Measurements from ENCODE around the gene NEK2.

The NEK2 gene

GRCh38 chr1:211675230-211676105 is at the start of gene NEK2:
TSS of gene NEK2 (minus strand) at chr1:211675621. CDS start at chr1:211675479, 142 bp downstream.
- peak within 1 kb of the TSS; percentile 81 for H3K9ac ChIP-seq (ENCODE audit: low read depth, low read length, poor library complexity, severe bottlenecking)
- peaks cover 20% of the 10 kb centered on the region for H4K20me1 ChIP-seq (ENCODE audit: insufficient read depth, low read length, poor library complexity, severe bottlenecking)
- no peaks in the 10 kb centered on the region for H3F3A ChIP-seq (ENCODE audit: low read depth)
- peak within 1 kb of the TSS; percentile 83 for H2AFZ ChIP-seq (ENCODE audit: low read length)
- H3K36me3 ChIP-seq (ENCODE audit: insufficient read depth, low read length): peaks cover 8% of the 10 kb centered on the region; the same call in 1 of the 2 replicates
- H3K9me3 ChIP-seq (ENCODE audit: insufficient read depth, low read depth, low read length): no peaks in the 10 kb centered on the region
- peaks cover 38% of the 10 kb centered on the region for H3K4me1 ChIP-seq (ENCODE audit: insufficient read depth, low read length, poor library complexity, severe bottlenecking)
- TF ChIP-seq, protein P1, sequence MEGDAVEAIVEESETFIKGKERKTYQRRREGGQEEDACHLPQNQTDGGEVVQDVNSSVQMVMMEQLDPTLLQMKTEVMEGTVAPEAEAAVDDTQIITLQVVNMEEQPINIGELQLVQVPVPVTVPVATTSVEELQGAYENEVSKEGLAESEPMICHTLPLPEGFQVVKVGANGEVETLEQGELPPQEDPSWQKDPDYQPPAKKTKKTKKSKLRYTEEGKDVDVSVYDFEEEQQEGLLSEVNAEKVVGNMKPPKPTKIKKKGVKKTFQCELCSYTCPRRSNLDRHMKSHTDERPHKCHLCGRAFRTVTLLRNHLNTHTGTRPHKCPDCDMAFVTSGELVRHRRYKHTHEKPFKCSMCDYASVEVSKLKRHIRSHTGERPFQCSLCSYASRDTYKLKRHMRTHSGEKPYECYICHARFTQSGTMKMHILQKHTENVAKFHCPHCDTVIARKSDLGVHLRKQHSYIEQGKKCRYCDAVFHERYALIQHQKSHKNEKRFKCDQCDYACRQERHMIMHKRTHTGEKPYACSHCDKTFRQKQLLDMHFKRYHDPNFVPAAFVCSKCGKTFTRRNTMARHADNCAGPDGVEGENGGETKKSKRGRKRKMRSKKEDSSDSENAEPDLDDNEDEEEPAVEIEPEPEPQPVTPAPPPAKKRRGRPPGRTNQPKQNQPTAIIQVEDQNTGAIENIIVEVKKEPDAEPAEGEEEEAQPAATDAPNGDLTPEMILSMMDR (conservative IDR thresholded peaks at IDR 0.05; ENCODE audit: low read length): no peak
- TF ChIP-seq EZH2phosphoT487 (IDR thresholded peaks at IDR 0.05; ENCODE audit: borderline replicate concordance): no peak
- H3K79me2 ChIP-seq (ENCODE audit: insufficient read depth, low read length): peaks cover 43% of the 10 kb centered on the region
- H3K4me2 ChIP-seq (ENCODE audit: low read depth, low read length, poor library complexity, severe bottlenecking): peak within 1 kb of the TSS; percentile 79
- no peaks in the 10 kb centered on the region for H3K27me3 ChIP-seq (ENCODE audit: insufficient read depth, low read length, poor library complexity, severe bottlenecking)
- H3K4me3 ChIP-seq (ENCODE audit: low read length, poor library complexity, severe bottlenecking): peak within 1 kb of the TSS; percentile 79
- H3K9me2 ChIP-seq (replicated peaks; ENCODE audit: low read depth, low read length): no peaks in the 10 kb centered on the region

DNA sequence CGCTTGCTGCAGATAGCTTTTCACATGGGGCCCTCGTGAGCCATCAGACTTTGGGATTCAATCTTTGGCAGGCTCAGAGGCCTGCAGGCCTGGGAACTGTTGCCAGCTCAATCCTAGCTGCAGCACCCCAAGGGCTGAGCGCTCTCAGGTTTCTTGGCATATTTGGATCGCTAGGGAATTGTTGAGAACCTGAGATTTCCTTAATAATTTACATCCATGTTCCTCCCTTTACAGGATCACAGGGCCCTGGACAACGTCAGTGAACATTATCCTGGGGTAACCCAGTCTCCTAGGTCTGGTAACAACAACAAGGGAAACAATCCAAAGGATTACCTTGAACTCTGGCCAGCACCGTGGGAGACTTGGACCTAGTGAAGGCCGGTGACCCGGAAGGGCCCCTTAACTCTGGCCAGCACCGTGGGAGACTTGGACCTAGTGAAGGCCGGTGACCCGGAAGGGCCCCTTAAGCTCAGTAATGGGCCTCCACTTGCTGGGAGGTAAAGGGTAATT is 49.3 kb upstream of the NEK2 start:
- no peaks in the 10 kb centered on the region for H3K9me2 ChIP-seq (replicated peaks; ENCODE audit: low read depth, low read length)
- no peaks in the 10 kb centered on the region for H3K4me1 ChIP-seq (ENCODE audit: insufficient read depth, low read length, poor library complexity, severe bottlenecking)
- no peaks in the 10 kb centered on the region for H3K79me2 ChIP-seq (ENCODE audit: insufficient read depth, low read length)
- no peaks in the 10 kb centered on the region for H4K20me1 ChIP-seq (ENCODE audit: insufficient read depth, low read length, poor library complexity, severe bottlenecking)
- H3K36me3 ChIP-seq (ENCODE audit: insufficient read depth, low read length): no peaks in the 10 kb centered on the region
- no peak overlapping the region for H3K4me3 ChIP-seq (ENCODE audit: low read length, poor library complexity, severe bottlenecking)
- H3K27me3 ChIP-seq (ENCODE audit: insufficient read depth, low read length, poor library complexity, severe bottlenecking): no peaks in the 10 kb centered on the region
- H3F3A ChIP-seq (ENCODE audit: low read depth): no peaks in the 10 kb centered on the region
- H3K4me2 ChIP-seq (ENCODE audit: low read depth, low read length, poor library complexity, severe bottlenecking): no peak overlapping the region
- no peaks in the 10 kb centered on the region for H3K9me3 ChIP-seq (ENCODE audit: insufficient read depth, low read depth, low read length)
- no peak overlapping the region for H3K9ac ChIP-seq (ENCODE audit: low read depth, low read length, poor library complexity, severe bottlenecking)
- no peak for TF ChIP-seq EZH2phosphoT487 (IDR thresholded peaks at IDR 0.05; ENCODE audit: borderline replicate concordance)
- TF ChIP-seq, protein P1 (conservative IDR thresholded peaks at IDR 0.05; ENCODE audit: low read length): no peak
- H2AFZ ChIP-seq (ENCODE audit: low read length): no peak overlapping the region

DNA sequence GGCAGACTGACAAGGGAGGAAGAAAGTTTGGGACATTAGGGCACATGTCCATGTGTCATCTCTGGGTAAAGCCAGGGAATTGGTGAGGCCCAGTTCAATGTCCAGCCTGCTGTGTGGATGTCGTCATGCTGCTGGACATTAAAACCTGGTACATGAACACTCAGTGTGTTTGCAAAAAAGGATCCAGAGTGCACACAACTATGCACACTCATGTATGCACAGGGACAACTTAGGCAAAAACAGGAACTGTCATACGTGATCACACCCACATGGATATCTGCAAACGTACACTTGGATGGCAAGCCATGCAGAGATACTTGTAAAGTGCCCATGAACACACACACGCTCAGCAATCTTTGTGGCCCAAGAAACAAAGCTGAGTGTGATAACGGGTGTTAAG is 47.9 kb upstream of the NEK2 start:
- no peaks in the 10 kb centered on the region for H3K36me3 ChIP-seq (ENCODE audit: insufficient read depth, low read length)

More for the DNA sequence above, 47.9 kb upstream of the NEK2 start:
- no peaks in the 10 kb centered on the region for H4K20me1 ChIP-seq (ENCODE audit: insufficient read depth, low read length, poor library complexity, severe bottlenecking)
- H3K9me3 ChIP-seq (ENCODE audit: insufficient read depth, low read depth, low read length): no peaks in the 10 kb centered on the region
- no peak for TF ChIP-seq EZH2phosphoT487 (IDR thresholded peaks at IDR 0.05; ENCODE audit: borderline replicate concordance)
- TF ChIP-seq, protein P1 (conservative IDR thresholded peaks at IDR 0.05; ENCODE audit: low read length): no peak
- no peak overlapping the region for H2AFZ ChIP-seq (ENCODE audit: low read length)
- no peaks in the 10 kb centered on the region for H3K9me2 ChIP-seq (replicated peaks; ENCODE audit: low read depth, low read length)
- no peaks in the 10 kb centered on the region for H3F3A ChIP-seq (ENCODE audit: low read depth)
- H3K4me2 ChIP-seq (ENCODE audit: low read depth, low read length, poor library complexity, severe bottlenecking): no peak overlapping the region
- H3K4me1 ChIP-seq (ENCODE audit: insufficient read depth, low read length, poor library complexity, severe bottlenecking): no peaks in the 10 kb centered on the region
- H3K79me2 ChIP-seq (ENCODE audit: insufficient read depth, low read length): no peaks in the 10 kb centered on the region
- H3K4me3 ChIP-seq (ENCODE audit: low read length, poor library complexity, severe bottlenecking): no peak overlapping the region
- H3K9ac ChIP-seq (ENCODE audit: low read depth, low read length, poor library complexity, severe bottlenecking): no peak overlapping the region
- H3K27me3 ChIP-seq (ENCODE audit: insufficient read depth, low read length, poor library complexity, severe bottlenecking): no peaks in the 10 kb centered on the region
